ENCODE measurements around the gene ZMYND8.

The ZMYND8 gene

GRCh38 chr20:47332381-47333206, 23.9 kb downstream of the ZMYND8 start:
- H3K4me3 ChIP-seq (ENCODE audit: low read length) = no peak overlapping the region
- TF ChIP-seq CTCF (conservative IDR thresholded peaks at IDR 0.05; ENCODE audit: low read depth, low read length) = no peak
- no peak for DNase-seq (ENCODE audit: low read depth)

- no peak for TF ChIP-seq CTCF (conservative IDR thresholded peaks at IDR 0.05; ENCODE audit: low read depth, low read length)
- no peak overlapping the region for H3K4me3 ChIP-seq (ENCODE audit: low read length)
- DNase-seq (ENCODE audit: low read depth) = no peak
Observed at GRCh38 chr20:47330933-47331708, 25.4 kb downstream of the ZMYND8 start.

- H3K4me3 ChIP-seq (ENCODE audit: low read length) = no peak overlapping the region
- no peak for DNase-seq (ENCODE audit: low read depth)
- no peak for TF ChIP-seq CTCF (conservative IDR thresholded peaks at IDR 0.05; ENCODE audit: low read depth, low read length)
Observed at GRCh38 chr20:47330071-47330470, 26.4 kb downstream of the ZMYND8 start.

GRCh38 chr20:47328129-47328528, 28.4 kb downstream of the ZMYND8 start:
- no peak for DNase-seq (ENCODE audit: low read depth)
- no peak overlapping the region for H3K4me3 ChIP-seq (ENCODE audit: low read length)
- no peak for TF ChIP-seq CTCF (conservative IDR thresholded peaks at IDR 0.05; ENCODE audit: low read depth, low read length)

GRCh38 chr20:47327711-47328110, 28.8 kb downstream of the ZMYND8 start:
- no peak for TF ChIP-seq CTCF (conservative IDR thresholded peaks at IDR 0.05; ENCODE audit: low read depth, low read length)
- no peak overlapping the region for H3K4me3 ChIP-seq (ENCODE audit: low read length)
- DNase-seq (ENCODE audit: low read depth) = no peak

GRCh38 chr20:47326658-47327268, 29.7 kb downstream of the ZMYND8 start:
- no peak for DNase-seq (ENCODE audit: low read depth)
- TF ChIP-seq CTCF (conservative IDR thresholded peaks at IDR 0.05; ENCODE audit: low read depth, low read length) = no peak

More at GRCh38 chr20:47326658-47327268, 29.7 kb downstream of the ZMYND8 start:
- H3K4me3 ChIP-seq (ENCODE audit: low read length) = no peak overlapping the region
